NCI-H1048 (cell line): ENCODE measurements around the gene MDM1.

Source experiments
- DNase-seq: peaks from one replicate; lab custom pipeline; 2025; lab: John Stamatoyannopoulos, UW

Gene MDM1

GRCh38 chr12:68272732-68273131 is 59.4 kb downstream of the MDM1 start:
- no peak for DNase-seq

- DNase-seq: no peak
These were observed 60.8 kb downstream of the MDM1 start for GRCh38 chr12:68271346-68271745.

GRCh38 chr12:68270358-68270757 is 61.8 kb downstream of the MDM1 start:
- DNase-seq: no peak

GRCh38 chr12:68269779-68270178 is 62.4 kb downstream of the MDM1 start:
- DNase-seq: no peak

DNA sequence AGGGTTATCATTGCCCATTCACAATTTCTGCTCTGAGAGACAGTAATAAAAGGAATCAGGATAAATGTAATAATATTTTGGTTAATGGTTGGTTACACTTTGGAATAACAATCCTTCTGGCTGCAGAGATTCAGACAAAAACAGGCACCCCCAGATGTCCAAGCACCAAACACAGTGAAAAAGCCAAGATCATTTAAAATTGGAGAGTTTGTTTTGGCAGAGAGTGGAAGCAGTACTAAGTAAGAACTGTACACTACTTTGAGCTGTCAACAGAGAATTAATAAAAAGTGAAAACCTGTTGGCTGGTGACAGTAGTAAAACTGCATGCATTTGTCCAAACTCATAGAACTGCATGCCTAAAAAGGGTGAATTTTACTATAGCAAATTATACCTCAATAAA is 63.2 kb downstream of the MDM1 start:
- DNase-seq: no peak

DNA sequence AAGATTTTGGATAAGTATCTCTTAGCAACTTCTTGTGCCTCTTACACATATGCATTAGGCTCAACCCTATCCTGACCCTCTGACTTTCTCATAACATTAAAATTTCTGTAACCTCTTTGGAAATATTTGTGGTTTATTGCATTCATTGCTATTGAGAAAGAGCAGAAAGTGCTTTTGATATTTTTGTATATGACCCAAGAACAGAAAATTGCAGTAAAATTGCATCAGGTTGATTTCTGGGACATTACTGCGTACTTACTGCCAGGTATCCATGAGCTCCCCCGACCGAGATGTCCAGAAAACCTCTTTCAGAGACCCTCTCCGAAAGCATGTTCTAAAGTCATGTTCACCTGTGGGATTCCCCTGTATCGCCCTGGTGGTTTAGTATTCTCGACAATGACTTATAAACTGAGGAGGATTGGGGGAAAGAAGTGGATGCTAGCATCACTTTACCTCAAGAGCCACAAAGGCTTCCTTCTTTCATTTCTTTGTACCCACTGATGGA is 64.2 kb downstream of the MDM1 start:
- no peak for DNase-seq

GRCh38 chr12:68264857-68265256 is 67.3 kb downstream of the MDM1 start:
- no peak for DNase-seq

DNA sequence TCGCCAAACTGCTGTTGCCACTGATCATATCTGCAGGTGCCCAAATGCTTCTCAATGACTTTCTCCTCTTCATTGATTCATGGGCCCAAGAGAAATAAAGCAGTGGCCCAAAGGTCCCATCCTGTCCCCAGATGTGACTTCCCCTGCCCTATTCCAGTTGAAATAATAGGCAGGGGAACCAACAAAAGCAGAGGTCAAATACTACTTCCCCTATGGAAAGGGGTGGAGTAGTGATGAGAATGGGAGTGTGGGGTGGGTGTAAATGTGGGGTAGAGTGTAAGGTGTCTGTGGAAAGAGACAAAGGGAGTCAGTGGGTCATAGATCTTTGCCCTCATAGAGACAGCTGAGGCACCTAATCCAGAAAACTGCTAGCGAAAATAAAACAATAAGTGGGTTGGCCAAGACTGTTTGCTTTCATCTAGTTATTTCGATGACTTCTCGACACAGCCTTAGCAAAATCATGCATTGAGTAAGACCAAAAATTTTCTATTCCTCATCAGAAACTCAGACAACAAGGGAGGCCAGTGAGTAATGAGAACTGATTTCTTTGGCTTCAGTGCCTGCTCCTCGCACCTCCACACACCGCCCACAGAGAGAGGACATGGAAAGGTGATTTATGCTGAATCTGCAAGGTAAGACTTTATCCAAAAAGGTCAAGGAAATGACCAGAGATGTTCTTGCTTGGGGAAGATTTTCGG is 67.9 kb downstream of the MDM1 start:
- no peak for DNase-seq

- DNase-seq: no peak
These were observed 68.8 kb downstream of the MDM1 start for GRCh38 chr12:68263366-68263765.

DNA sequence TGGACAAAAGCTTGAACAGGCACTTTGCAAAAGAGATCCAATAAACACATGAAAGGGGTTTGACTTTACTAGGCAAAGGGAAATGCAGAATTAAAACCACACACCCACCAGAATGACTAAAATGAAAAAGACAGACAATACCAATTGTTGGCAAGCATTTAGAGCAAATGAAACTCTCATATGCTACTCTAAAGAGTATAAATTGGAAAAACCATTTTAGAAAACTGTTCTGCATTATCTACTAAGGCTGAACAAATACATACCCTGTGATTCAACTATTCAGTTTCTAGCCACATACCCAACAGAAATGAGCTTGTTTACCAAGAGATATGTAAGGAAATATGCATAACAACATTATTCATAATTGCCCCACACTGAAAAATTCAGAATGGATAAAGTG is 70.3 kb downstream of the MDM1 start:
- DNase-seq: no peak

GRCh38 chr12:68260153-68260552 is 72.0 kb downstream of the MDM1 start:
- no peak for DNase-seq

- DNase-seq: no peak
These were observed 72.7 kb downstream of the MDM1 start for GRCh38 chr12:68259318-68259940.

DNA sequence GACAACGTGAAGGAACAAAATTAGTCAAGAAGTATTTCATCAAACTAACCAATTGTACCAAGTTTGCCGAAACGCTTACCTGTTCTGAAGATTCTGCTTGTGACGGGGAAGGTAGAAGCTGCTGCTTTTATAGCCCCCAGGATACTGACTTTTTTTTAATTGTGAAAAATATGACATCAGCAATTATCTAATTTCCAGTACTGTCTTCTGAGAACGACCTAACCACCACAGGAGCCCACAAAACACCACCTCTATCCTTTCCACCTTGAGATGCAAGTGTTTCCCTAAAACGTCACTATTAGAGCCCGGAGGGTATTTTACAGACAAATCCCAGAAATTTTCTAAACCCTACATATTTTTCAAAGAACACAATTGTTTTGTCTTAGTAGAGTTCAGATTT is 78.7 kb downstream of the MDM1 start, which contains the start of gene IL22:
Gene IL22, minus strand, starts transcription at position 101 of the 400 bp plus-strand sequence. CDS start 156 bp downstream, outside the sequence.
- DNase-seq: no peak

DNA sequence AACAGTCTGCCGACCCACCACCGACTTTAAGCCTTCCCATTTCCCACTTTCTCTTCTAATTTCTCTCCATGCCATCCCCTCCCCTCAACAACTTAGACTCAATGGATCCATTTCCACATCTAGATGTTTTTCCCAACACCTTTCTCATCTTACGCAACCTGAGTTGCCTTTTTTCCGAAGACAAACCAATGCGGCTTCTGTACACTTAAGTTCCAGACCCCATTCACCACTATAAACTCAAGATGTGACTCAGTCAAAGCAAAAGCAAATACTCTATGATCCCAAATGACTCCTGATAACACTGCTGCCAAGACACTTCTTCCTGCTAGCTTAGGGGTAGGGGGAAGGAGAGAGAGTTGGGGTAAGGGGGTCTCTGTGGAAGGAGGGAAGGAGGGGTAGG is 80.1 kb downstream of the MDM1 start:
- DNase-seq: no peak

DNA sequence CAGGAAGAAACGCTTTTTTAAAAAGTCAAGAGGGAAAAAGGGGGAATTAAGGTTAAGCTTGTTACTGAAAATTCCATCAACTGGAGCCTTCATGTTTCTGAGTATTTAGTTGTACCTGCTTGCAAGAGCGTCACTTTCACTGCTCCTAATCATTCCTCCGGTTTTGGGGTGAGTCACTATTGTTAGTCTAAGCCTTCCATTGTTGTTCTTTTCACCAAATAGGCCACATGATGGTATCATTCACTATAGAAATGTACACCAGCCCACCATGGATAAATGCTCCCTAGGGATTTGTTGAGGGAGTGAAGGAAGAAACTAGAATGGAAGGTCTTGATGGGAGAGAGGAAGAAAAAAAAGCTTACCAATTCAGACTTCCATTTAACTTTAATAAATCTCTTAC is 81.7 kb downstream of the MDM1 start:
- DNase-seq: no peak

DNA sequence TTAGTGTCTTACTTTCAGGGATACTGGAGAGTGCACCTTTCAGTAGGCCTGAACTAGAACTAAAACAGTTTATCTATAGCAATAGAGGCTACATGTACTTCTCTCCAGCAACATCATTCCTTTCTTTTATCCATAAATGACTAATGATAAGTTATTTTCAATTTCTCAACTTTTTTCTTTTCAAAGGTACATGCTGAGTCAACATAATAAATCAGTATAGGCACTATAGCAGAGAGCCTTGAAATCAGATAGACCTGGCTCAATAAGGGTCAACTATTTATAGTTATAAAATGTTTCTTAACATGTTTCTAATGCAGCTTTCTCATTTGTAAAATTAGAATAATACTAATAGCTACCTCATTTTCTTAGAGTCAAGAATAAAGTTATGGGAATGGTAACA is 84.4 kb downstream of the MDM1 start:
- DNase-seq: no peak

DNA sequence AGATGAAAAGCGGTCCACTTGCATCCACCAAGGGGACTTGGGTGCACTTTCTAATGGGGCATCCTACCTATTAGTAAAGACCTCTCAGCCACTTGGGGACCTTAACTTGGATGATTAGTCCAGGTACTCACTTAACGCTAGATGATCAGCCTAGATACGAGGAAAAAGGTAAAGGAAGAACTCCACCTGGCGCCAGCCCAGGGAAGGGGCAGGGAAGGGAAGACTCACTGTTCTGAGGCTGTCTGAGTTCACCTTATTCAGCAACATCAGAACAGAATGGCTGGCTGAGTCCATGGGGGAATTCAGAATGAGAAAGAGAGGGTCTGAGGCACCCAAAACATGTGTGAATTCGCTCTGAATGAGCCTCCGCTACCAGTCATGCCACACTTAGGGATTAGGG is 85.8 kb downstream of the MDM1 start:
- no peak for DNase-seq

- no peak for DNase-seq
These were observed 86.8 kb downstream of the MDM1 start for GRCh38 chr12:68245180-68246021.
